ENCODE measurements around the gene RASL10B.

- no peak for TF ChIP-seq CTCF (IDR thresholded peaks at IDR 0.05 in 8 of 11, conservative IDR thresholded peaks at IDR 0.05 in 3 of 11)
- TF ChIP-seq POLR2A (IDR thresholded peaks at IDR 0.05) = no peak
- no peak for TF ChIP-seq POLR2AphosphoS5 (IDR thresholded peaks at IDR 0.05)
Observed at GRCh38 chr17:35775583-35775982, 44.1 kb downstream of the RASL10B start.
